Adrenal gland (tissue), 12 donors: Measurements from ENCODE around the gene ALDH7A1. TPM values are rescaled to one million over a fixed set of nuclear protein-coding genes. Genes with fewer than 3 reads are reported as not detected.

Experiments
- DNase-seq, 7 donors: peaks; one replicate each; pipeline ENCODE4 v3.0.0-alpha.2; 2019 to 2020
- H3K27ac ChIP-seq, 5 donors: fragments of 200-600 bp; sonication (generic) in 4 of 5; 1 replicate in 3 of 5; 2 replicates in 2 of 5; pipeline versions ENCODE4 v1.5.1 to v1.8.0; 2016 to 2020; ENCODE audit warnings: mild to moderate bottlenecking in 1 of 5
- H3K27me3 ChIP-seq: fragments of 200-600 bp; 2 replicates; pipeline ENCODE4 v1.8.0; 2021
- H3K36me3 ChIP-seq, 2 donors: fragments of 200-600 bp; replicated peaks in 1 of 2; 1 replicate in 1 of 2; 2 replicates in 1 of 2; pipeline versions ENCODE4 v1.5.1 to v1.8.0; 2018 to 2022
- H3K4me1 ChIP-seq, 2 donors: fragments of 200-600 bp; replicated peaks in 1 of 2; 1 replicate in 1 of 2; 2 replicates in 1 of 2; pipeline versions ENCODE4 v1.5.1 to v1.8.0; 2018 to 2021
- H3K4me3 ChIP-seq, 4 donors: fragments of 200-600 bp; sonication (generic) in 3 of 4; one replicate each; pipeline ENCODE4 v1.5.1; 2016 to 2018
- H3K9me3 ChIP-seq, 3 donors: fragments of 200-600 bp; sonication (generic) in 1 of 3; replicated peaks in 1 of 3; 1 replicate in 2 of 3; 2 replicates in 1 of 3; pipeline versions ENCODE4 v1.5.1 to v1.8.0; 2016 to 2021
- POLR2A ChIP-seq, 2 donors: fragments of 450-650 bp; IDR thresholded peaks; one replicate each; pipeline ENCODE4 v1.6.1; 2017; ENCODE audit warnings: antibody characterized with exemption in 2 of 2, mild to moderate bottlenecking in 2 of 2, moderate library complexity in 1 of 2
- WGBS, 4 donors: extraction: QIAGEN DNeasy Blood & Tissue Kit in 2 of 4; methylation state at CpG; one replicate each; pipeline versions ENCODE4 v1.1.5 to v1.1.7; 2013 to 2017; 5-methylcytosine and 5-hydroxymethylcytosine counted together
- intact Hi-C, 2 donors: fragments of 100-400 bp; cut with DNase I; formaldehyde crosslinking; loops; one replicate each; pipeline versions ENCODE4 v1.14.1 to v1.15.0; 2022 to 2023
- polyA plus RNA-seq, 3 donors: library from polyadenylated mRNA; stranded (reverse); fragments of 200-250 nt in 2 of 3; fragments of 350-450 nt in 1 of 3; fragmentation: Illumina TruSeq in 1 of 3; extraction: RNeasy Lipid Tissue Mini Kit (QIAGEN cat#74804) in 1 of 3; gene quantifications; one replicate each; pipeline ENCODE4 v1.2.3, GENCODE V29; 2013 to 2014
- total RNA-seq, 9 donors: library from RNA; depleted of rRNA in 4 of 9; stranded (reverse); fragments of >200 nt in 4 of 9; fragments of 120-200 nt in 1 of 9; fragmentation: NEBNext Ultra II Directional in 1 of 9; extraction: Animal tissue kit (Norgen Biotek cat#: 25700) in 1 of 9; gene quantifications; one replicate each; pipeline versions ENCODE4 v1.1.0 to v1.2.4, GENCODE V29; 2013 to 2023
- TF ChIP-seq, protein P1 (sequence below), 6 experiments: fragments of 450-650 bp in 4 of 6; fragments of 200-600 bp in 2 of 6; sonication (generic) in 1 of 6; IDR thresholded peaks; 1 replicate in 5 of 6; 2 replicates in 1 of 6; pipeline versions ENCODE4 v1.5.1 to v1.8.0; 2016 to 2021; ENCODE audit warnings: antibody characterized with exemption in 6 of 6, mild to moderate bottlenecking in 2 of 6, moderate library complexity in 1 of 6
- donor health status: healthy with polysubstance abuse.
- donor health status: Bipolar disorder and iron deficiency.
- donor health status: DM: yes; HTN: yes; CAD: no.
- donor health status: DM: no; HTN: no; CAD: no.
- donor health status: DM: no; HTN: no; CAD: no.
- donor health status: DM: yes; HTN: yes; CAD: no.

Gene ALDH7A1
- total and polyA plus RNA-seq, 12 donors = 34.6 to 112 (median 66.2) TPM

DNA sequence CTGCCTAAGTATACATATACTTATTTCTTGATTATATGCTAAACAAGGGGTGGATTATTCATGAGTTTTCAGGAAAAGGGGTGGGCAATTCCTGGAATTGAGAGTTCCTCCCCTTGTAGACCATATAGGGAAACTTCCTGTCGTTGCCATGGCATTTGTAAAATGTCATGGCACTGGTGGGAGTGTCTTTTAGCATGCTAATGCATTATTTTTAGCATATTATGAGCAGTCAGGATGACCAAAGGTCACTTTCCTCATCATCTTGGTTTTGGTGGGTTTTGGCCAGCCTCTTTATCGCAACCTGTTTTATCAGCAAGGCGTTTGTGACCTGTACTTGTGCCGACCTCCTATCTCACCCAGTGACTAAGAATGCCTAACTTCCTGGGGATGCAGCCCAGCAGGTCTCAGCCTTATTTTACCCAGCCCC is 80.9 kb downstream of the ALDH7A1 start:
- H3K27ac ChIP-seq = peak overlapping the region in 3 of 5 donors; percentile 43 to 79 (median 67)
- DNase-seq = peak in 4 of 7 donors; percentile 41 to 73 (median 47)
- peaks cover 15 to 26% of the 10 kb centered on the region in 2 donors for H3K4me1 ChIP-seq
- intact Hi-C loops = no loop called here
- no peaks in the 10 kb centered on the region for H3K36me3 ChIP-seq
- WGBS, 4 donors = 68 to 80% (median 72%) methylated on average over 4 of the region's 4 CpGs
- no peak overlapping the region for H3K4me3 ChIP-seq
- H3K27me3 ChIP-seq = no peaks in the 10 kb centered on the region
- TF ChIP-seq, protein P1, sequence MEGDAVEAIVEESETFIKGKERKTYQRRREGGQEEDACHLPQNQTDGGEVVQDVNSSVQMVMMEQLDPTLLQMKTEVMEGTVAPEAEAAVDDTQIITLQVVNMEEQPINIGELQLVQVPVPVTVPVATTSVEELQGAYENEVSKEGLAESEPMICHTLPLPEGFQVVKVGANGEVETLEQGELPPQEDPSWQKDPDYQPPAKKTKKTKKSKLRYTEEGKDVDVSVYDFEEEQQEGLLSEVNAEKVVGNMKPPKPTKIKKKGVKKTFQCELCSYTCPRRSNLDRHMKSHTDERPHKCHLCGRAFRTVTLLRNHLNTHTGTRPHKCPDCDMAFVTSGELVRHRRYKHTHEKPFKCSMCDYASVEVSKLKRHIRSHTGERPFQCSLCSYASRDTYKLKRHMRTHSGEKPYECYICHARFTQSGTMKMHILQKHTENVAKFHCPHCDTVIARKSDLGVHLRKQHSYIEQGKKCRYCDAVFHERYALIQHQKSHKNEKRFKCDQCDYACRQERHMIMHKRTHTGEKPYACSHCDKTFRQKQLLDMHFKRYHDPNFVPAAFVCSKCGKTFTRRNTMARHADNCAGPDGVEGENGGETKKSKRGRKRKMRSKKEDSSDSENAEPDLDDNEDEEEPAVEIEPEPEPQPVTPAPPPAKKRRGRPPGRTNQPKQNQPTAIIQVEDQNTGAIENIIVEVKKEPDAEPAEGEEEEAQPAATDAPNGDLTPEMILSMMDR (IDR thresholded peaks at IDR 0.05) = no peak
- TF ChIP-seq POLR2A (IDR thresholded peaks at IDR 0.05) = no peak
- no peaks in the 10 kb centered on the region for H3K9me3 ChIP-seq

DNA sequence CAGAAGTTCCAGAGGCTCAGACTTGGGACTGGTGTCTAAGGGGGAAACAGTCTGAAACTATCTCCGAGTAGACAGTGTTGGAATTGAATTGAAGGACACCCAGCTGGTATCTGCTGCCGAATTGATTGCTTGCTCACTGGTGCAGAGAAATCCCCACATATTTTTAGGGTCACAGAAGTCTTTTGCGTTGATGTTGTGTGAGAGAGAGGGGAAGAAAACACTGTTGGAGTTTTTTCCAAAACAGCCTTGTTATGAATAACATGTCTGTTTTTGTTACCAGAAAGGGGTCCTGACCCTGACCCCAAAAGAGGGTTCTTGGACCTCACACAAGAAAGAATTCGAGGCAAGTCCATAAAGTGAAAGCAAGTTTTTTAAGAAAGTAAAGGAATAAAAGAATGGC is 81.3 kb downstream of the ALDH7A1 start:
- Histone ChIP-seq H3K27ac (peak overlapping the region in 3 of 5 donors; percentile 14 to 79 (median 67)), H3K4me3 (no peak overlapping the region), H3K9me3 (no peaks in the 10 kb centered on the region), H3K36me3 (no peaks in the 10 kb centered on the region), H3K27me3 (no peaks in the 10 kb centered on the region), H3K4me1 (peaks cover 11 to 27% of the 10 kb centered on the region in 2 donors)
- no peak for DNase-seq
- intact Hi-C loops = no loop called here
- WGBS, 4 donors = 56 to 72% (median 67%) methylated on average over 4 of the region's 4 CpGs
- TF ChIP-seq, protein P1 (IDR thresholded peaks at IDR 0.05) = no peak
- TF ChIP-seq POLR2A (IDR thresholded peaks at IDR 0.05) = no peak

DNA sequence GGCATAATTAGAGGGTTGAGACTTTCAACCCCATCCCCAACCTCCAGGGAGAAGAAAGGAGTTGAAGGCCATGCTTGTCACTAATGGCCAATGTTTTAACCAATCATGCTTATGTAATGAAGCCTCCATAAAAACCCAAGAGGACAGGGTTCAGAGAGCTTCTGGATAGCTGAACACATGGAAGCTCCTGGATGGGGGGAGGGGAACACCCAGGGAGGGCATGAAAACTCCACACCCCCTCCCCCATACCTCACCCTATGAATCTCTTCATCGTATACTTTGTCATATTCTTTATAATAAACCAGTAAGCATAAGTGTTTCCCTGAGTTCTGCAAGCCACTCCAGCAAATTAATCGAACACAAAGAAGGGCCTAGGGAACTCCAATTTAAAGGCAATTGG is 81.7 kb downstream of the ALDH7A1 start:
- TF ChIP-seq, protein P1 (IDR thresholded peaks at IDR 0.05) = no peak
- TF ChIP-seq POLR2A (IDR thresholded peaks at IDR 0.05) = no peak
- peak overlapping the region in 4 of 5 donors; percentile 14 to 79 (median 48) for H3K27ac ChIP-seq
- no peak overlapping the region for H3K4me3 ChIP-seq
- H3K4me1 ChIP-seq = peaks cover 9 to 31% of the 10 kb centered on the region in 2 donors
- no peaks in the 10 kb centered on the region for H3K27me3 ChIP-seq
- intact Hi-C loops = no loop called here
- H3K9me3 ChIP-seq = no peaks in the 10 kb centered on the region
- no peaks in the 10 kb centered on the region for H3K36me3 ChIP-seq
- WGBS, 4 donors = 71 to 83% (median 78%) methylated on average over 2 of the region's 2 CpGs
- no peak for DNase-seq

DNA sequence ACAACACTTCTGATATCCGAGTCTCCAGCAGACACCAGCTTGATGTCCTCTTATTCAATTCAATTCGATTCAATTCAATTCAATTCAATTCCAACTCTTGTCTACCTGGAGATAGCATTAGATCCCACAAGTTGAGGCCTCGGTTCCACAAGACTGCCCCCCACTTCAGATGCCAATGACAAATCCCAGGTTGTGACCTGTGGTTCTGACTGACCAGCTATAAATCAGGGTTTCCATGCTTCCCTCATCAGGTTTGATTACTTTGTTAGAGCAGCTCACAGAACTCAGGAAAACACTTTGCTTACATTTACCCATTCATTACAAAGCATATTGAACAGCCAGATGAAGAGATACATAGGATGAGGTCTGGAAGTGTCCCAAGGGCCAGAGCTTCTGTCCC is 82.6 kb downstream of the ALDH7A1 start:
- intact Hi-C loops = no loop called here

More for the DNA sequence above, 82.6 kb downstream of the ALDH7A1 start:
- no peak overlapping the region for H3K4me3 ChIP-seq
- no peak for DNase-seq
- TF ChIP-seq, protein P1 (IDR thresholded peaks at IDR 0.05) = no peak
- no peak for TF ChIP-seq POLR2A (IDR thresholded peaks at IDR 0.05)
- whole genome bisulfite sequencing, 4 donors = 78 to 96% (median 86%) methylated on average over 3 of the region's 3 CpGs
- no peaks in the 10 kb centered on the region for H3K27me3 ChIP-seq
- peak overlapping the region in 3 of 5 donors; percentile 14 to 79 (median 67) for H3K27ac ChIP-seq
- peaks cover 9 to 36% of the 10 kb centered on the region in 2 donors for H3K4me1 ChIP-seq
- H3K9me3 ChIP-seq = no peaks in the 10 kb centered on the region
- H3K36me3 ChIP-seq = no peaks in the 10 kb centered on the region
